Right lobe of liver (tissue), 6 donors: ENCODE results near the gene KRT80. TPM values are rescaled to one million over a fixed set of nuclear protein-coding genes. Genes with fewer than 3 reads are reported as not detected.
A peak's percentile ranks its signal among the peaks of the same experiment; 100 is the strongest.

Experiments
- ATAC-seq, 4 donors: fragments of 200-7000 bp; cut with Tn5 transposase; one replicate each; pipeline ENCODE4 v1.9.1; 2020; ENCODE audit warnings: mild to moderate bottlenecking in 4 of 4, moderate library complexity in 4 of 4
- DNase-seq, 3 donors: peaks; one replicate each; pipeline ENCODE4 v3.0.0-alpha.2; 2020
- H3K27ac ChIP-seq, 3 donors: fragments of 200-600 bp; one replicate each; pipeline ENCODE4 v1.8.0; 2022
- H3K27me3 ChIP-seq, 2 donors: fragments of 200-600 bp; one replicate each; pipeline ENCODE4 v1.8.0; 2022
- H3K36me3 ChIP-seq, 4 donors: fragments of 200-600 bp; sonication (generic) in 1 of 4; one replicate each; pipeline versions ENCODE4 v1.5.1 to v1.8.0; 2017 to 2022; ENCODE audit warnings: control low read depth in 1 of 4
- H3K4me1 ChIP-seq, 4 donors: fragments of 200-600 bp; sonication (generic) in 1 of 4; one replicate each; pipeline versions ENCODE4 v1.5.1 to v1.8.0; 2017 to 2022; ENCODE audit warnings: control low read depth in 1 of 4
- H3K4me3 ChIP-seq, 3 donors: fragments of 200-600 bp; one replicate each; pipeline ENCODE4 v1.8.0; 2022
- H3K9me3 ChIP-seq, 4 donors: fragments of 200-600 bp; sonication (generic) in 1 of 4; one replicate each; pipeline versions ENCODE4 v1.5.1 to v1.8.0; 2017 to 2022; ENCODE audit warnings: control low read depth in 1 of 4
- CTCF ChIP-seq, 4 donors: fragments of 200-600 bp in 3 of 4; fragments of 450-650 bp in 1 of 4; IDR thresholded peaks; one replicate each; pipeline versions ENCODE4 v1.5.1 to v1.8.0; 2016 to 2022; ENCODE audit warnings: antibody characterized with exemption in 4 of 4, mild to moderate bottlenecking in 2 of 4
- POLR2A ChIP-seq: fragments of 450-650 bp; IDR thresholded peaks from one replicate; pipeline ENCODE4 v1.6.1; 2017; ENCODE audit warnings: antibody characterized with exemption, mild to moderate bottlenecking
- WGBS: methylation state at CpG from one replicate; pipeline ENCODE4 v1.1.6; 2018; ENCODE audit warnings: low coverage, low lambda C conversion rate; ENCODE audit not compliant: insufficient coverage; ENCODE audit errors: missing lambda C conversion rate; 5-methylcytosine and 5-hydroxymethylcytosine counted together
- intact Hi-C, 2 donors: fragments of 100-400 bp; cut with DNase I; formaldehyde crosslinking; loops; one replicate each; pipeline versions ENCODE4 v1.11.2 to v1.14.1; 2022
- total RNA-seq, 6 experiments: library from RNA; depleted of rRNA in 2 of 6; stranded (reverse); fragments of >200 nt in 2 of 6; fragmentation: NEBNext Ultra II Directional in 3 of 6; extraction: Animal tissue kit (Norgen Biotek cat#: 25700) in 3 of 6; gene quantifications; one replicate each; pipeline versions ENCODE4 v1.1.0 to v1.2.4, GENCODE V29; 2016 to 2023
- donor health status: DM: no; HTN: yes; CAD: no.
- donor health status: DM: no; HTN: no; CAD: no.
- donor health status: DM: no; HTN: no; CAD: no.
- donor health status: DM: no; HTN: yes; CAD: no.
- donor health status: DM: no; HTN: yes; CAD: no.

Gene KRT80
- total RNA-seq, 6 experiments from 2014 or later = 0.09 to 0.51 (median 0.15) TPM

GRCh38 chr12:52148464-52149181 is 43.2 kb downstream of the KRT80 start:
- H3K4me1 ChIP-seq = no peaks in the 10 kb centered on the region
- H3K9me3 ChIP-seq = no peaks in the 10 kb centered on the region
- ATAC-seq (peak in 2 of 4 donors; percentile 2 to 8), DNase-seq (peak in 2 of 3 donors; percentile 49 to 60)
- TF ChIP-seq CTCF (IDR thresholded peaks at IDR 0.05) (no peak), POLR2A (no peak)
- no peaks in the 10 kb centered on the region for H3K36me3 ChIP-seq
- intact Hi-C loops = no loop called here
- WGBS = 73% methylated on average over 5 of the region's 14 CpGs
- H3K4me3 ChIP-seq = no peak overlapping the region
- peak overlapping the region in 1 of 3 donors; percentile 26 for H3K27ac ChIP-seq
- H3K27me3 ChIP-seq = no peaks in the 10 kb centered on the region

- Histone ChIP-seq H3K36me3 (no peaks in the 10 kb centered on the region), H3K4me1 (no peaks in the 10 kb centered on the region), H3K4me3 (no peak overlapping the region), H3K27ac (peak overlapping the region in 1 of 3 donors; percentile 26), H3K9me3 (no peaks in the 10 kb centered on the region), H3K27me3 (no peaks in the 10 kb centered on the region)
- intact Hi-C loops = no loop called here
- TF ChIP-seq CTCF (IDR thresholded peaks at IDR 0.05) = no peak
- no peak for TF ChIP-seq POLR2A
- WGBS = no CpG with 5 or more reads among the region's 10 CpGs
- ATAC-seq = no peak
- peak in 1 of 3 donors; percentile 36 for DNase-seq
Observed at GRCh38 chr12:52147964-52148463, 43.8 kb downstream of the KRT80 start.

- peak in 3 of 4 donors; percentile 6 to 60 (median 48) for ATAC-seq
- H3K4me1 ChIP-seq = no peaks in the 10 kb centered on the region
- WGBS = 64% methylated on average over 8 of the region's 17 CpGs
- H3K9me3 ChIP-seq = no peaks in the 10 kb centered on the region
- peak overlapping the region in 1 of 3 donors; percentile 26 for H3K27ac ChIP-seq
- peak; percentile 49 to 63 (median 58) for DNase-seq
- no peaks in the 10 kb centered on the region for H3K27me3 ChIP-seq
- H3K36me3 ChIP-seq = no peaks in the 10 kb centered on the region
- intact Hi-C loops = no loop called here
- no peak overlapping the region for H3K4me3 ChIP-seq
- TF ChIP-seq CTCF (IDR thresholded peaks at IDR 0.05) (no peak), POLR2A (no peak)
Observed at GRCh38 chr12:52147367-52147963, 44.3 kb downstream of the KRT80 start.

GRCh38 chr12:52146822-52147366 is 44.9 kb downstream of the KRT80 start:
- no peaks in the 10 kb centered on the region for H3K36me3 ChIP-seq
- no peaks in the 10 kb centered on the region for H3K9me3 ChIP-seq
- no peak overlapping the region for H3K4me3 ChIP-seq
- no peak overlapping the region for H3K27ac ChIP-seq
- ATAC-seq = no peak
- H3K4me1 ChIP-seq = no peaks in the 10 kb centered on the region
- intact Hi-C loops = no loop called here
- no CpG with 5 or more reads among the region's 11 CpGs for WGBS
- DNase-seq = peak in 1 of 3 donors; percentile 45
- TF ChIP-seq CTCF (IDR thresholded peaks at IDR 0.05) = no peak
- no peak for TF ChIP-seq POLR2A
- no peaks in the 10 kb centered on the region for H3K27me3 ChIP-seq
